ENCODE measurements around the gene RRP9. TPM values are rescaled to one million over a fixed set of nuclear protein-coding genes. Genes with fewer than 3 reads are reported as not detected.
A peak's percentile ranks its signal among the peaks of the same experiment; 100 is the strongest.
"Not testable (repeated sequence)": the region's sequence is repeated elsewhere in the genome, so short reads cannot be mapped to it uniquely, and the experiment has no call there.

Gene RRP9
- total RNA-seq, 1 experiment from 2014 or later: 25.7 TPM

- no peak for DNase-seq (ENCODE audit: low spot score)
These were observed 37.5 kb downstream of the RRP9 start for GRCh38 chr3:51904034-51904823.

GRCh38 chr3:51902361-51902760, 39.3 kb downstream of the RRP9 start:
- peak; percentile 37 for DNase-seq (ENCODE audit: low spot score)

GRCh38 chr3:51900043-51900442, 41.7 kb downstream of the RRP9 start:
- DNase-seq (ENCODE audit: low spot score): not testable (repeated sequence)

GRCh38 chr3:51897391-51897790, 44.3 kb downstream of the RRP9 start:
- DNase-seq (ENCODE audit: low spot score): no peak

GRCh38 chr3:51896607-51897305, 44.9 kb downstream of the RRP9 start:
- DNase-seq (ENCODE audit: low spot score): no peak

- DNase-seq (ENCODE audit: low spot score): no peak
These were observed 46.8 kb downstream of the RRP9 start for GRCh38 chr3:51894939-51895338.

- no peak for DNase-seq (ENCODE audit: low spot score)
These were observed 47.3 kb downstream of the RRP9 start for GRCh38 chr3:51894391-51894790.

GRCh38 chr3:51891242-51892039, 50.3 kb downstream of the RRP9 start:
- no peak for DNase-seq (ENCODE audit: low spot score)

GRCh38 chr3:51888463-51889105, 53.1 kb downstream of the RRP9 start:
- DNase-seq (ENCODE audit: low spot score): no peak

- DNase-seq (ENCODE audit: low spot score): no peak
These were observed 54.1 kb downstream of the RRP9 start for GRCh38 chr3:51887620-51888019.

GRCh38 chr3:51886447-51886846, 55.3 kb downstream of the RRP9 start:
- no peak for DNase-seq (ENCODE audit: low spot score)

Other genes starting within 250 kb of the RRP9 start
- not detected in 2 replicates for gene GRM2, start 234.8 kb downstream of the RRP9 start, total RNA-seq (2014; rRNA removed; shearing (Covaris generic))
- gene IQCF6, start 162.7 kb downstream of the RRP9 start, total RNA-seq (2014; rRNA removed; shearing (Covaris generic)): not detected in 2 replicates
- not detected in 2 replicates for gene IQCF2, start 80.3 kb downstream of the RRP9 start, total RNA-seq (2014; rRNA removed; shearing (Covaris generic))
- gene IQCF5, start 66.3 kb downstream of the RRP9 start, total RNA-seq (2014; rRNA removed; shearing (Covaris generic)): not detected in 2 replicates
- gene IQCF1, start 38.6 kb downstream of the RRP9 start, total RNA-seq (2014; rRNA removed; shearing (Covaris generic)): not detected in 2 replicates
- 7.7 and 7.9 TPM in 2 replicates for gene PARP3, start 459 bp upstream of the RRP9 start, total RNA-seq (2014; rRNA removed; shearing (Covaris generic))
- not detected in 2 replicates for gene GPR62, start 13.5 kb upstream of the RRP9 start, total RNA-seq (2014; rRNA removed; shearing (Covaris generic))
- 27.0 and 31.0 TPM in 2 replicates for gene PCBP4, start 25.6 kb upstream of the RRP9 start, total RNA-seq (2014; rRNA removed; shearing (Covaris generic))
- gene ABHD14B, start 32.1 kb upstream of the RRP9 start, total RNA-seq (2014; rRNA removed; shearing (Covaris generic)): 3.2 and 12.5 TPM in 2 replicates
- 8.0 and 13.9 TPM in 2 replicates for gene ABHD14A, start 33.2 kb upstream of the RRP9 start, total RNA-seq (2014; rRNA removed; shearing (Covaris generic))
- 35.6 and 41.7 TPM in 2 replicates for gene ACY1, start 41.6 kb upstream of the RRP9 start, total RNA-seq (2014; rRNA removed; shearing (Covaris generic))
- 1,303 and 1,313 TPM in 2 replicates for gene RPL29, start 54.0 kb upstream of the RRP9 start, total RNA-seq (2014; rRNA removed; shearing (Covaris generic))
- gene DUSP7, start 114.7 kb upstream of the RRP9 start, total RNA-seq (2014; rRNA removed; shearing (Covaris generic)): 4.3 and 6.2 TPM in 2 replicates
- gene POC1A, start 212.5 kb upstream of the RRP9 start, total RNA-seq (2014; rRNA removed; shearing (Covaris generic)): 5.9 and 8.1 TPM in 2 replicates

Measured in H4 (cell line).